Hepatocyte (in vitro differentiated cells): Measurements from ENCODE around the gene PRKRA.

Experiments used
- EZH2 ChIP-seq: fragments of 200-600 bp; sonication (generic); IDR thresholded peaks from 2 replicates; pipeline ENCODE4 v1.6.1; 2016; ENCODE audit warnings: antibody characterized with exemption, mild to moderate bottlenecking, borderline replicate concordance
- EZH2phosphoT487 ChIP-seq: fragments of 200-600 bp; sonication (generic); IDR thresholded peaks from one replicate; pipeline ENCODE4 v1.6.1; 2018; ENCODE audit warnings: antibody characterized with exemption, mild to moderate bottlenecking, low read depth, moderate library complexity; ENCODE audit not compliant: unreplicated experiment, severe bottlenecking

- no peak for TF ChIP-seq EZH2
- no peak for TF ChIP-seq EZH2phosphoT487
Observed at GRCh38 chr2:178412047-178412446, 38.9 kb downstream of the PRKRA start.
